Mammary epithelial cell (primary cell): ENCODE measurements around the gene ANTXR2.

Experiments
- EZH2 ChIP-seq: IDR thresholded peaks from 2 replicates; pipeline ENCODE4 v1.6.1; 2012; ENCODE audit warnings: low read length, inconsistent platforms, borderline replicate concordance
- TF ChIP-seq, protein P1 (sequence below), 2 donors: IDR thresholded peaks in 1 of 2; conservative IDR thresholded peaks in 1 of 2; 2 replicates each; pipeline ENCODE4 v1.5.1; 2011 to 2012; ENCODE audit warnings: inconsistent platforms in 2 of 2, low read length in 2 of 2, mild to moderate bottlenecking in 2 of 2, control low read depth in 1 of 2, low read depth in 1 of 2; ENCODE audit not compliant: insufficient read depth in 1 of 2; ENCODE audit errors: extremely low read depth in 1 of 2

DNA sequence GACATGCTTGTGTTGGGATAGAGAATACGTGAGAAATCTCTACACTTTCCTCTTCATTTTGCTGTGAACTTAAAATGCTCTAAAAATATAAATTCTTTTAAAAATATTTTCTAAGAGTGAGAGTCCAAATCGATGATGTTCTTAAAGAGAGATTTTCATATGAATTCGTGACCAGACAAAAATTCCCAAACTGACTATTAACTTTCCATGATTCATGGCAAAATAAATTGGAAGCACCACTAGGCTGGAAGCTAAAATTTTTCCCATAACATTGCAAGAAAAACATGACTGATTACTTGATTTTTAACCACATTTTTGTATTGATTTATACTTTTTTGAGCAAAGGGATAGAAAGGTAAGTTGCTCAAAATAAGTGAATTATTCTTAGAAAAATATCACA, 201.1 kb downstream of the ANTXR2 start:
- TF ChIP-seq, protein P1, sequence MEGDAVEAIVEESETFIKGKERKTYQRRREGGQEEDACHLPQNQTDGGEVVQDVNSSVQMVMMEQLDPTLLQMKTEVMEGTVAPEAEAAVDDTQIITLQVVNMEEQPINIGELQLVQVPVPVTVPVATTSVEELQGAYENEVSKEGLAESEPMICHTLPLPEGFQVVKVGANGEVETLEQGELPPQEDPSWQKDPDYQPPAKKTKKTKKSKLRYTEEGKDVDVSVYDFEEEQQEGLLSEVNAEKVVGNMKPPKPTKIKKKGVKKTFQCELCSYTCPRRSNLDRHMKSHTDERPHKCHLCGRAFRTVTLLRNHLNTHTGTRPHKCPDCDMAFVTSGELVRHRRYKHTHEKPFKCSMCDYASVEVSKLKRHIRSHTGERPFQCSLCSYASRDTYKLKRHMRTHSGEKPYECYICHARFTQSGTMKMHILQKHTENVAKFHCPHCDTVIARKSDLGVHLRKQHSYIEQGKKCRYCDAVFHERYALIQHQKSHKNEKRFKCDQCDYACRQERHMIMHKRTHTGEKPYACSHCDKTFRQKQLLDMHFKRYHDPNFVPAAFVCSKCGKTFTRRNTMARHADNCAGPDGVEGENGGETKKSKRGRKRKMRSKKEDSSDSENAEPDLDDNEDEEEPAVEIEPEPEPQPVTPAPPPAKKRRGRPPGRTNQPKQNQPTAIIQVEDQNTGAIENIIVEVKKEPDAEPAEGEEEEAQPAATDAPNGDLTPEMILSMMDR (conservative IDR thresholded peaks at IDR 0.05 in 1 of 2, IDR thresholded peaks at IDR 0.05 in 1 of 2; ENCODE audit: extremely low read depth in 1 of 2, insufficient read depth in 1 of 2, low read depth in 1 of 2, low read length in 2 of 2): no peak
- TF ChIP-seq EZH2: no peak
